Measurements from ENCODE around the gene RAB42. TPM values are rescaled to one million over a fixed set of nuclear protein-coding genes. Genes with fewer than 3 reads are reported as not detected.
A peak's percentile ranks its signal among the peaks of the same experiment; 100 is the strongest.

The RAB42 gene
- total RNA-seq, 1 donor = 5.1 TPM

DNA sequence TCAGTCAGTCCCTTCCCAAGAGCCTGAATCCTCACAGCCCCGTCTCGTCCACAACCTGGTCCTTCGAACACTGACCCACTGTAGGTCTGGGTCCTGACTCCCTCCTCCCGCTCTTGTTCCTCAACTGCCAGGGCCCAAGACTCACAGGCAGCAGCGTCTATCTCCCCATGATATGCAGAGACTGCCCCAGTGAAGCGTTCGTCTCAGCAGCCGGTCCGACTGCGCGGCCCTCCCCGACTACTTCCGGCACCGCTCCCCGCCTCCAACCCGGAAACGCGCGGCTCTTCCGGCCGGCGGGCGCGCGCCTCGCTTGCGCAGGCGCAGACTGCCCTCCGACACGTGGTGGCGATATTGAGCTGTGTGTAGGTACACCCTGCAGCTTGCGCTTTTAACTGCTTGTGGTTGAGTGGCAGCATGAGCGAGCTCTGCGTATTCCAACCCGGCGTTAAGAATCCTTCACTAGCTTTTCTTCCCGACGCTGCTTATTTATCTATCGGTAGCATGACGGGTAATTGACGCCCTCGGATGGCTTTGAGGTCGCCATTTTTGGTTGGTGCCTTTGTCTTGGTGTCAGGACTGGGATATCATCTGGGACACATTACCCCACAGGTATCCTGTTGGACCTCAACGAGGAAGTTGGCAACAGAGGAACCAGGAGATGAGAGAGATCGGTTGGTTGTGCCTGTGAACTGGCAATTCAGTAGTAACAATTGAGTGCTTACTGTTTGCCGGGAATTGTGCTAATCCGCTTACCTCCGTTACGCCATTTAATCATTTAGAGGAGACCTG lies 51.0 kb downstream of the RAB42 start, which contains the start of gene TAF12:
TAF12 (minus strand) TSS at position 221 of the 789 bp plus-strand sequence. CDS start 20,986 bp downstream, outside the sequence.
- no peaks in the 10 kb centered on the region for H3K9me3 ChIP-seq (ENCODE audit: low read depth, low read length)
- peak; percentile 92 for DNase-seq (ENCODE audit: insufficient read length, low spot score, missing footprints)
- peak within 1 kb of the TSS; percentile 94 for H3K4me2 ChIP-seq (ENCODE audit: insufficient read depth, low read length)
- TF ChIP-seq, protein P1, sequence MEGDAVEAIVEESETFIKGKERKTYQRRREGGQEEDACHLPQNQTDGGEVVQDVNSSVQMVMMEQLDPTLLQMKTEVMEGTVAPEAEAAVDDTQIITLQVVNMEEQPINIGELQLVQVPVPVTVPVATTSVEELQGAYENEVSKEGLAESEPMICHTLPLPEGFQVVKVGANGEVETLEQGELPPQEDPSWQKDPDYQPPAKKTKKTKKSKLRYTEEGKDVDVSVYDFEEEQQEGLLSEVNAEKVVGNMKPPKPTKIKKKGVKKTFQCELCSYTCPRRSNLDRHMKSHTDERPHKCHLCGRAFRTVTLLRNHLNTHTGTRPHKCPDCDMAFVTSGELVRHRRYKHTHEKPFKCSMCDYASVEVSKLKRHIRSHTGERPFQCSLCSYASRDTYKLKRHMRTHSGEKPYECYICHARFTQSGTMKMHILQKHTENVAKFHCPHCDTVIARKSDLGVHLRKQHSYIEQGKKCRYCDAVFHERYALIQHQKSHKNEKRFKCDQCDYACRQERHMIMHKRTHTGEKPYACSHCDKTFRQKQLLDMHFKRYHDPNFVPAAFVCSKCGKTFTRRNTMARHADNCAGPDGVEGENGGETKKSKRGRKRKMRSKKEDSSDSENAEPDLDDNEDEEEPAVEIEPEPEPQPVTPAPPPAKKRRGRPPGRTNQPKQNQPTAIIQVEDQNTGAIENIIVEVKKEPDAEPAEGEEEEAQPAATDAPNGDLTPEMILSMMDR (IDR thresholded peaks at IDR 0.05; ENCODE audit: extremely low read depth, low read depth, low read length) = peak; percentile 16
- peaks cover 28% of the 10 kb centered on the region for H3K4me1 ChIP-seq (ENCODE audit: insufficient read depth, low read length)
- peak within 1 kb of the TSS; percentile 100 for H3K4me3 ChIP-seq (ENCODE audit: insufficient read depth, low read length)
- H3K27ac ChIP-seq (ENCODE audit: low read depth, low read length) = peak within 1 kb of the TSS; percentile 92
- no peaks in the 10 kb centered on the region for H4K20me1 ChIP-seq (ENCODE audit: insufficient read depth, low read length)
- no peaks in the 10 kb centered on the region for H3K36me3 ChIP-seq (ENCODE audit: insufficient read depth, low read length)
- H3K27me3 ChIP-seq (ENCODE audit: insufficient read depth, low read length) = no peaks in the 10 kb centered on the region
- H3K79me2 ChIP-seq (ENCODE audit: insufficient read depth, low read length) = peaks cover 32% of the 10 kb centered on the region
- peak within 1 kb of the TSS; percentile 100 for H2AFZ ChIP-seq (ENCODE audit: low read length)

GRCh38 chr1:28644494-28644893 lies 52.4 kb downstream of the RAB42 start:
- no peak for DNase-seq (ENCODE audit: insufficient read length, low spot score, missing footprints)
- H4K20me1 ChIP-seq (ENCODE audit: insufficient read depth, low read length) = no peaks in the 10 kb centered on the region
- H3K27me3 ChIP-seq (ENCODE audit: insufficient read depth, low read length) = no peaks in the 10 kb centered on the region
- H3K4me3 ChIP-seq (ENCODE audit: insufficient read depth, low read length) = no peak overlapping the region
- no peaks in the 10 kb centered on the region for H3K36me3 ChIP-seq (ENCODE audit: insufficient read depth, low read length)
- H3K9me3 ChIP-seq (ENCODE audit: low read depth, low read length) = no peaks in the 10 kb centered on the region
- H3K4me1 ChIP-seq (ENCODE audit: insufficient read depth, low read length) = peaks cover 29% of the 10 kb centered on the region
- peaks cover 28% of the 10 kb centered on the region for H3K79me2 ChIP-seq (ENCODE audit: insufficient read depth, low read length)
- H3K4me2 ChIP-seq (ENCODE audit: insufficient read depth, low read length) = peak overlapping the region; percentile 94
- TF ChIP-seq, protein P1 (IDR thresholded peaks at IDR 0.05; ENCODE audit: extremely low read depth, low read depth, low read length) = no peak
- H3K27ac ChIP-seq (ENCODE audit: low read depth, low read length) = peak overlapping the region; percentile 92
- H2AFZ ChIP-seq (ENCODE audit: low read length) = peak overlapping the region; percentile 63

Small RNA genes lying within 50 kb of the gene (small RNA-seq; reads per million reads assigned to genes)
- not detected for gene SNORA16A
- not detected for gene SNORA44
- gene SNORA61 = not detected
- 450 reads per million, percentile 98 among the genes with 10 or more reads in this experiment for gene SNORD99

Other genes starting within 250 kb of the RAB42 start
- gene PHACTR4, start 222.5 kb upstream of the RAB42 start, total RNA-seq = 12.7 and 14.7 TPM in 2 replicates
- 32.1 and 35.1 TPM in 2 replicates for gene RCC1, start 86.2 kb upstream of the RAB42 start, total RNA-seq
- gene TRNAU1AP, start 39.2 kb upstream of the RAB42 start, total RNA-seq = 23.2 and 28.3 TPM in 2 replicates
- 27.4 and 29.0 TPM in 2 replicates for gene TAF12, start 50.8 kb downstream of the RAB42 start, total RNA-seq
- gene RNU11, start 56.3 kb downstream of the RAB42 start, total RNA-seq = not detected in 2 replicates
- 10.9 and 11.9 TPM in 2 replicates for gene GMEB1, start 76.5 kb downstream of the RAB42 start, total RNA-seq
- gene YTHDF2, start 144.7 kb downstream of the RAB42 start, total RNA-seq = 56.9 and 63.0 TPM in 2 replicates
- not detected in 2 replicates for gene OPRD1, start 219.9 kb downstream of the RAB42 start, total RNA-seq